Sigmoid colon (tissue), 7 donors: ENCODE results near the gene NGRN. TPM values are rescaled to one million over a fixed set of nuclear protein-coding genes. Genes with fewer than 3 reads are reported as not detected.
A peak's percentile ranks its signal among the peaks of the same experiment; 100 is the strongest.

Experiments
- DNase-seq: peaks from one replicate; pipeline ENCODE4 v3.0.0-alpha.2; 2019
- H3K27ac ChIP-seq, 4 donors: fragments of 200-600 bp; sonication (generic); one replicate each; pipeline ENCODE4 v1.5.1; 2016 to 2019; ENCODE audit warnings: mild to moderate bottlenecking in 1 of 4
- H3K27me3 ChIP-seq, 3 donors: fragments of 200-600 bp; sonication (generic); one replicate each; pipeline ENCODE4 v1.5.1; 2019; ENCODE audit warnings: mild to moderate bottlenecking in 1 of 3
- H3K36me3 ChIP-seq, 4 donors: fragments of 200-600 bp; sonication (generic); one replicate each; pipeline ENCODE4 v1.5.1; 2016 to 2019
- H3K4me1 ChIP-seq, 4 donors: fragments of 200-600 bp; sonication (generic); one replicate each; pipeline ENCODE4 v1.5.1; 2017 to 2019
- H3K4me3 ChIP-seq, 4 donors: fragments of 200-600 bp; sonication (generic); one replicate each; pipeline ENCODE4 v1.5.1; 2017 to 2019; ENCODE audit warnings: mild to moderate bottlenecking in 2 of 4, moderate library complexity in 1 of 4
- H3K9me3 ChIP-seq, 4 donors: fragments of 200-600 bp in 3 of 4; sonication (generic) in 3 of 4; one replicate each; pipeline versions ENCODE4 v1.5.1 to v1.6.1; 2013 to 2019
- EP300 ChIP-seq, 4 donors: sonication (generic); formaldehyde crosslinking; IDR thresholded peaks; one replicate each; pipeline ENCODE4 v1.6.1; 2017; ENCODE audit warnings: antibody characterized with exemption in 4 of 4
- POLR2A ChIP-seq, 2 donors: fragments of 450-650 bp; IDR thresholded peaks; one replicate each; pipeline ENCODE4 v1.6.1; 2016; ENCODE audit warnings: antibody characterized with exemption in 2 of 2, mild to moderate bottlenecking in 2 of 2, moderate library complexity in 2 of 2
- POLR2AphosphoS5 ChIP-seq, 4 donors: sonication (generic); formaldehyde crosslinking; IDR thresholded peaks; one replicate each; pipeline ENCODE4 v1.6.1; 2017; ENCODE audit warnings: antibody characterized with exemption in 4 of 4
- WGBS, 2 donors: extraction: QIAGEN DNeasy Blood & Tissue Kit; methylation state at CpG; one replicate each; pipeline ENCODE4 v1.1.7; 2013; 5-methylcytosine and 5-hydroxymethylcytosine counted together
- intact Hi-C: fragments of 100-400 bp; cut with DNase I; formaldehyde crosslinking; loops from one replicate; pipeline ENCODE4 v1.15.1; 2023
- polyA plus RNA-seq, 3 donors: library from polyadenylated mRNA; stranded (reverse); fragments of 200-250 nt; gene quantifications; one replicate each; pipeline ENCODE4 v1.2.3, GENCODE V29; 2013
- total RNA-seq, 4 donors: library from RNA; depleted of rRNA; stranded (reverse); fragments of >200 nt; gene quantifications; one replicate each; pipeline ENCODE4 v1.1.0, GENCODE V29; 2016
- TF ChIP-seq, protein P1 (sequence below), 4 experiments: fragments of 450-650 bp in 3 of 4; fragments of 200-600 bp in 1 of 4; IDR thresholded peaks; one replicate each; pipeline ENCODE4 v1.5.1; 2016 to 2019; ENCODE audit warnings: antibody characterized with exemption in 4 of 4, mild to moderate bottlenecking in 3 of 4, moderate library complexity in 2 of 4
- donor health status: healthy with polysubstance abuse.
- donor health status: Bipolar disorder and iron deficiency.
- donor health status: healthy.

Gene NGRN
- total and polyA plus RNA-seq, 7 donors = 43.2 to 139 (median 81.2) TPM

DNA sequence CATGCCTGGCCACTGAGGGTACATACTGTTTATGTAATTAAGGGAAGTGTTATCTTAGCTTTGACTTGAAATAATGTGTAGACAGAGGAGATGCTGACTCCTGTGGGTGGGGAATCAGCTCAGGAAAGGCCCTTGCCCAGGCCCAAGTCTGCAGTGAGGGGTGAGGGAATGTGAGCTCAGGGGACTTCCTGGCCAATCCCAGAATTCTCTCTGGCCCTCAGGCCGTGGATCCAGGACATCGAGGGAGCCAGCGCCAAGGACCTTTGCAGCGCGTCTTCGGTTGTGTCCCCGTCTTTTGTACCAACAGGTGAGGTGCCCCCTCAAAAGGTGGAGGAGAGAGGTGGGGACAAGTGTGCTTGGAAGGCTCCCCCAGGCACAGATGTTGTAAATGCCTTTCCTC, 38.1 kb upstream of the NGRN start:
- H3K36me3 ChIP-seq = peaks cover 48 to 91% (median 67%) of the 10 kb centered on the region in 4 donors
- TF ChIP-seq, protein P1, sequence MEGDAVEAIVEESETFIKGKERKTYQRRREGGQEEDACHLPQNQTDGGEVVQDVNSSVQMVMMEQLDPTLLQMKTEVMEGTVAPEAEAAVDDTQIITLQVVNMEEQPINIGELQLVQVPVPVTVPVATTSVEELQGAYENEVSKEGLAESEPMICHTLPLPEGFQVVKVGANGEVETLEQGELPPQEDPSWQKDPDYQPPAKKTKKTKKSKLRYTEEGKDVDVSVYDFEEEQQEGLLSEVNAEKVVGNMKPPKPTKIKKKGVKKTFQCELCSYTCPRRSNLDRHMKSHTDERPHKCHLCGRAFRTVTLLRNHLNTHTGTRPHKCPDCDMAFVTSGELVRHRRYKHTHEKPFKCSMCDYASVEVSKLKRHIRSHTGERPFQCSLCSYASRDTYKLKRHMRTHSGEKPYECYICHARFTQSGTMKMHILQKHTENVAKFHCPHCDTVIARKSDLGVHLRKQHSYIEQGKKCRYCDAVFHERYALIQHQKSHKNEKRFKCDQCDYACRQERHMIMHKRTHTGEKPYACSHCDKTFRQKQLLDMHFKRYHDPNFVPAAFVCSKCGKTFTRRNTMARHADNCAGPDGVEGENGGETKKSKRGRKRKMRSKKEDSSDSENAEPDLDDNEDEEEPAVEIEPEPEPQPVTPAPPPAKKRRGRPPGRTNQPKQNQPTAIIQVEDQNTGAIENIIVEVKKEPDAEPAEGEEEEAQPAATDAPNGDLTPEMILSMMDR (IDR thresholded peaks at IDR 0.05) = no peak
- no peaks in the 10 kb centered on the region for H3K9me3 ChIP-seq
- H3K4me3 ChIP-seq = no peak overlapping the region
- intact Hi-C loops = loop anchor here (10.0 kb wide), 1 partner anchor 223 kb away; the partner anchor contains the start of gene ZNF710
- no peaks in the 10 kb centered on the region for H3K27me3 ChIP-seq
- H3K27ac ChIP-seq = peak overlapping the region in 1 of 4 donors; percentile 93
- WGBS, 2 donors = 91 to 94% methylated on average over 7 of the region's 7 CpGs
- DNase-seq = no peak
- peaks cover 0 to 59% (median 37%) of the 10 kb centered on the region in 4 donors for H3K4me1 ChIP-seq

DNA sequence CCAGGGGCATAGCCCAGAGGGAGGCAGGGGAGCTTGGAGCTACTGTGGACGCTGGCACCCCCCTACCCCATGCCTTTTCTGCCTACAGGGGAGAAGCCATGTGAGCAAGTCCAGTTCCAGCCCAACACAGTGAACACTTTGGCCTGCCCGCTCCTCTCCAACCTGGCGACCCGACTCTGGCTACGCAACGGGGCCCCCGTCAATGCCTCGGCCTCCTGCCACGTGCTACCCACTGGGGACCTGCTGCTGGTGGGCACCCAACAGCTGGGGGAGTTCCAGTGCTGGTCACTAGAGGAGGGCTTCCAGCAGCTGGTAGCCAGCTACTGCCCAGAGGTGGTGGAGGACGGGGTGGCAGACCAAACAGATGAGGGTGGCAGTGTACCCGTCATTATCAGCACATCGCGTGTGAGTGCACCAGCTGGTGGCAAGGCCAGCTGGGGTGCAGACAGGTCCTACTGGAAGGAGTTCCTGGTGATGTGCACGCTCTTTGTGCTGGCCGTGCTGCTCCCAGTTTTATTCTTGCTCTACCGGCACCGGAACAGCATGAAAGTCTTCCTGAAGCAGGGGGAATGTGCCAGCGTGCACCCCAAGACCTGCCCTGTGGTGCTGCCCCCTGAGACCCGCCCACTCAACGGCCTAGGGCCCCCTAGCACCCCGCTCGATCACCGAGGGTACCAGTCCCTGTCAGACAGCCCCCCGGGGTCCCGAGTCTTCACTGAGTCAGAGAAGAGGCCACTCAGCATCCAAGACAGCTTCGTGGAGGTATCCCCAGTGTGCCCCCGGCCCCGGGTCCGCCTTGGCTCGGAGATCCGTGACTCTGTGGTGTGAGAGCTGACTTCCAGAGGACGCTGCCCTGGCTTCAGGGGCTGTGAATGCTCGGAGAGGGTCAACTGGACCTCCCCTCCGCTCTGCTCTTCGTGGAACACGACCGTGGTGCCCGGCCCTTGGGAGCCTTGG, 37.4 kb upstream of the NGRN start:
- Histone ChIP-seq H3K27ac (peak overlapping the region in 3 of 4 donors; percentile 87 to 93 (median 92)), H3K36me3 (peaks cover 45 to 83% (median 66%) of the 10 kb centered on the region in 4 donors), H3K27me3 (no peaks in the 10 kb centered on the region), H3K9me3 (no peaks in the 10 kb centered on the region), H3K4me1 (peaks cover 0 to 67% (median 45%) of the 10 kb centered on the region in 4 donors), H3K4me3 (no peak overlapping the region)
- TF ChIP-seq POLR2AphosphoS5 (IDR thresholded peaks at IDR 0.05) = no peak
- no peak for TF ChIP-seq EP300 (IDR thresholded peaks at IDR 0.05)
- no peak for TF ChIP-seq POLR2A (IDR thresholded peaks at IDR 0.05)
- TF ChIP-seq, protein P1 (IDR thresholded peaks at IDR 0.05) = no peak
- intact Hi-C loops = loop anchor here (10.0 kb wide), 1 partner anchor 223 kb away; the partner anchor contains the start of gene ZNF710
- 90 to 91% methylated on average over 38 of the region's 38 CpGs for WGBS, 2 donors
- no peak for DNase-seq

DNA sequence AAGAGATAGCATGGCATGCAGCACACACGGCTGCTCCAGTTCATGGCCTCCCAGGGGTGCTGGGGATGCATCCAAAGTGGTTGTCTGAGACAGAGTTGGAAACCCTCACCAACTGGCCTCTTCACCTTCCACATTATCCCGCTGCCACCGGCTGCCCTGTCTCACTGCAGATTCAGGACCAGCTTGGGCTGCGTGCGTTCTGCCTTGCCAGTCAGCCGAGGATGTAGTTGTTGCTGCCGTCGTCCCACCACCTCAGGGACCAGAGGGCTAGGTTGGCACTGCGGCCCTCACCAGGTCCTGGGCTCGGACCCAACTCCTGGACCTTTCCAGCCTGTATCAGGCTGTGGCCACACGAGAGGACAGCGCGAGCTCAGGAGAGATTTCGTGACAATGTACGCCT, 36.5 kb upstream of the NGRN start:
- TF ChIP-seq EP300 (IDR thresholded peaks at IDR 0.05) (no peak), POLR2AphosphoS5 (IDR thresholded peaks at IDR 0.05) (peak in 1 of 4 donors; percentile 5)
- H3K36me3 ChIP-seq = peaks cover 36 to 75% (median 57%) of the 10 kb centered on the region in 4 donors
- intact Hi-C loops = loop anchor here (10.0 kb wide), 1 partner anchor 224 kb away; the partner anchor contains the start of gene ZNF710

DNA sequence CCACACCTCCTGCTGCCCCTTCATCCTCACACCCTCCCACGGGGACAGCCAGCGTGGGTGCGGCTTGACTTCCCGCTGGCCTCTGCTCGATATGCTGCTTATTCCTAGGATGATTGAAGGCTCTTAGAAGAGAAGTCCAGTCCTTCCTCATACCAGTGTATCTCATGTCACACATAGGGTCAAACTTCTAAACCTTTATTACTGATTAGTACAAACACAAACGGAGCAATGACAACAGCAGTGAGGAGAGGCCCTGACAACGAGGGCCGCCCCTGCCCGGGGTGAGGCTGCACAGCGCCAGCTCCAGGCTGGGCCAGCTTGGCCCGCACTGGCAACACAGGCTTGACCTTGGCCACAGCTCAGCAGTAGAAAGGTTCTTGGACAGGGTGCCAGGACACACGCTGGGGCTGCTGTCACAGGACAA, 35.4 kb upstream of the NGRN start:
- H3K27me3 ChIP-seq = no peaks in the 10 kb centered on the region
- H3K36me3 ChIP-seq = peaks cover 25 to 63% (median 46%) of the 10 kb centered on the region in 4 donors
- peaks cover 0 to 69% (median 54%) of the 10 kb centered on the region in 4 donors for H3K4me1 ChIP-seq
- intact Hi-C loops = loop anchor here (5.0 to 10.0 kb wide), 2 partner anchors 133 to 335 kb away; partner anchors contain the start of gene AP3S2
- no peak overlapping the region for H3K4me3 ChIP-seq
- TF ChIP-seq, protein P1 (IDR thresholded peaks at IDR 0.05) = no peak
- TF ChIP-seq POLR2AphosphoS5 (IDR thresholded peaks at IDR 0.05) = peak in 2 of 4 donors; percentile 9 to 10
- no peak for TF ChIP-seq EP300 (IDR thresholded peaks at IDR 0.05)
- no peak for DNase-seq
- peak overlapping the region; percentile 48 to 93 (median 90) for H3K27ac ChIP-seq
- H3K9me3 ChIP-seq = no peaks in the 10 kb centered on the region
- WGBS, 2 donors = 22 to 73% methylated on average over 12 of the region's 12 CpGs

More for the DNA sequence above, 36.5 kb upstream of the NGRN start:
- H3K9me3 ChIP-seq = no peaks in the 10 kb centered on the region
- WGBS, 2 donors = 92% methylated on average over 15 of the region's 15 CpGs
- DNase-seq = no peak
- no peaks in the 10 kb centered on the region for H3K27me3 ChIP-seq
- peaks cover 0 to 66% (median 46%) of the 10 kb centered on the region in 4 donors for H3K4me1 ChIP-seq
- no peak overlapping the region for H3K4me3 ChIP-seq
- H3K27ac ChIP-seq = peak overlapping the region in 3 of 4 donors; percentile 87 to 93 (median 92)

DNA sequence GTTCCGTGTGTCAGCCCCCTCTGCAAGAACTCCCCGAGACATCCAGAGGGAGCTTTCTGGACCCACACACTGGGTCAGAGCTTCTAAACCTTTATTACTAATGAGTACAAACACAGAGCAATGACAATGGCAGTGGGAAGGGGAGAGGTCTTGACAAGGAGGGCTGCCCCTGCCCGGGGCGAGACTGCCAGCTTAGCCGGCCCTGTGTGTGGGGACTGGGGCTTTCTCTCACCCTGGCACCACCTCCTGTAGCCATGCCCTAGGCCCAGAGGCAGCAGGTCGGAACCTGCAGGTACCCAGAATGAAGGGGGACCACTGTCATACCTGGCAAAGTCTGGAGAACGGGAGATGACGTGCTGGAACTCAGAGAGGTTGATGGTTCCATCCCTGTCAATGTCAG, 34.9 kb upstream of the NGRN start:
- no peaks in the 10 kb centered on the region for H3K27me3 ChIP-seq
- WGBS, 2 donors = 83 to 87% methylated on average over 8 of the region's 8 CpGs
- H3K4me1 ChIP-seq = peaks cover 0 to 71% (median 55%) of the 10 kb centered on the region in 4 donors

More for the DNA sequence above, 34.9 kb upstream of the NGRN start:
- intact Hi-C loops = loop anchor here (5.0 to 10.0 kb wide), 2 partner anchors 133 to 336 kb away; partner anchors contain the start of gene AP3S2
- H3K9me3 ChIP-seq = no peaks in the 10 kb centered on the region
- TF ChIP-seq POLR2AphosphoS5 (IDR thresholded peaks at IDR 0.05) = no peak
- H3K36me3 ChIP-seq = peaks cover 20 to 58% (median 41%) of the 10 kb centered on the region in 4 donors
- H3K4me3 ChIP-seq = no peak overlapping the region
- peak overlapping the region; percentile 48 to 93 (median 90) for H3K27ac ChIP-seq
- no peak for DNase-seq
